Measurements from ENCODE around the gene CPD.

CPD gene

DNA sequence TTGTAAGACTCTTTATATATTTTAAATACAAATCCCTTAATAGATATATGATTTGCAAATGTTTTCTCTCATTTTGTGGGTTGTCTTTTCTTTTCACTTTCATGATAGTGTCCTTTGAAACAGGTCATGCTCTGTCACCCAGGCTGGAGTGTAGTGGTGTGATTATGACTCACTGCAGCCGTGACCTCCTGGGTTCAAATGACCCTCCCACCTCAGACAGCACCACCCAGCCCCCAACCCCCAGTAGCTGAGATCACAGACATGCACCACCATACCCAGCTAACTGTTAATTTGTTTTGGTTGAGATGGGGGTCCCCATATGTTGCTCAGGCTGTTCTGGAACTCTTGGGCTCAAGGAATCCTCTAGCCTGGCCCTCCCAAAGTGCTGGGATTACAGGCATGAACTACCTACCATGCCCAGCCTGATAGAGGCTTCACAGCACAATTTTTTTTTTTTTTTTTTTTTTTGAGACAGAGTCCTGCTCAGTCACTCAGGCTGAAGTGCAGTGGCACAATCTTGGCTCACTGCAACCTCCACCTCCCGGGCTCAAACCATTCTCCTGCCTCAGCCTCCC is 26.4 kb upstream of the CPD start:
- no peak for DNase-seq (ENCODE audit: low read depth, low spot score)

DNA sequence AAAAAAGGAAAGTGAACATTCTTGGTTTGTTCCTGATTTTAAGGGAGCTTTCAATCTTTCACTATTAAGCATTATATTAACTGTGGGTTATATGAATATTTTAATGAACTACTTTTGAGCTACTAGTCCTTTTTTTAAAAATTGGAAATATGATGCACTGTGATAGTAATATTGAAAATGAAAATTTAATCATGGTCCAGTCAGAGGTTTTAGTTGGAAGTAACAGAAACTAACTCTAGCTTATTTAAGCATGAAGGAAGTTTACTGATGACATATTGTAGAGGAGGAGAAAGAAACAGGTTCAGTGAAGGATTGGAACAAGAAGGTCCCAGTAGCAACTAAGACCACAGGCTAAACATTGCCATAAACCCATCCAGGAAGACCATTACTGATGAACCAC is 24.0 kb upstream of the CPD start:
- no peak for DNase-seq (ENCODE audit: low read depth, low spot score)

DNA sequence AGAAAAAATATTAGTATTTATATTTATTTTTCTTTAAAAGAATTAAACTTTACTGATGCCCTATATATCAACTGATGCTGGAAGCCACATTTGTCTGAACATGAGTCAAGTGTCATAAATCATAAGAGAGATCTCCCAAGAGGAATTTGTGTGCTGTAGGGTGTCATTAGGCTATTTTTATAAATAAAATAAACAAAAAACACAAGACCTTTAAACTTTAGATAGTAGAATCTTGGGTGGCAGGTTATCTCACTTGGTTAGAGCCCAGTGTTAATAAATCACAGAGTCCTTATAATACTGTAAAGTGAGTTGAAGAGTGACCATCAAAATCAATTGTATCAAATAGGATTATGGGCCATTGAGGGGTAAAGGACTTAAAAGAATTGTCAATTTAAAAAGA is 21.3 kb upstream of the CPD start:
- DNase-seq (ENCODE audit: low read depth, low spot score) = no peak

DNA sequence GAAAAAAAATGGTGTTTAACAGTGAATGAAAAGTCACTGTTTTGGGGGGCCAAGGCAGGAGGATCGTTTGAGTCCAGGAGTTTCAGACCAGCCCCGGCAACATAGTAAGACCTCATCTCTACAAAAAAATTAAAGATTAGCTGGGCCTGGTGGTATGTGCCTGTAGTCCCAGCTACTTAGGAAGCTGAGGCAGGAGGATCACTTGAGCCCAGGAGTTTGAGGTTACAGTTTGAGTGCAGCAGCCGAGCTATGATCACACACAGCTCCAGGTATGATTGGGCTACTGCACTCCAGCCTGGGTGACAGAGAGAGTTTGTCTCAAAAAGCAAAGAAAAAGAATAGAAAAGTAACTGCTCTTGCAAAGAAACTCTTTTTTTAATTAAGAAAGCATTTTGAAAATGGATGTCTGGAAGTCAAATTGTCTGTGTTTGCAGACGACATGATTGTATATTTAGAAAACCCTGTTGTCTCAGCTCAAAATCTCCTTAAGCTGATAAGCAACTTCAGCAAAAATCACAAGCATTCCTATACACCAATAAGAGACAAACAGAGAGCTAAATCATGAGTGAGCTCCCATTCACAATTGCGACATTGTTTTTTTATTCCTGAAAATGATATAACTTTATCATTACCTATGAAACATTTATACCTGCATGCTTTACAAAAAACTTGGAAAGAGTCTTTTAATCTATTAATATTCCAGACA is 20.5 kb upstream of the CPD start:
- no peak for DNase-seq (ENCODE audit: low read depth, low spot score)

DNA sequence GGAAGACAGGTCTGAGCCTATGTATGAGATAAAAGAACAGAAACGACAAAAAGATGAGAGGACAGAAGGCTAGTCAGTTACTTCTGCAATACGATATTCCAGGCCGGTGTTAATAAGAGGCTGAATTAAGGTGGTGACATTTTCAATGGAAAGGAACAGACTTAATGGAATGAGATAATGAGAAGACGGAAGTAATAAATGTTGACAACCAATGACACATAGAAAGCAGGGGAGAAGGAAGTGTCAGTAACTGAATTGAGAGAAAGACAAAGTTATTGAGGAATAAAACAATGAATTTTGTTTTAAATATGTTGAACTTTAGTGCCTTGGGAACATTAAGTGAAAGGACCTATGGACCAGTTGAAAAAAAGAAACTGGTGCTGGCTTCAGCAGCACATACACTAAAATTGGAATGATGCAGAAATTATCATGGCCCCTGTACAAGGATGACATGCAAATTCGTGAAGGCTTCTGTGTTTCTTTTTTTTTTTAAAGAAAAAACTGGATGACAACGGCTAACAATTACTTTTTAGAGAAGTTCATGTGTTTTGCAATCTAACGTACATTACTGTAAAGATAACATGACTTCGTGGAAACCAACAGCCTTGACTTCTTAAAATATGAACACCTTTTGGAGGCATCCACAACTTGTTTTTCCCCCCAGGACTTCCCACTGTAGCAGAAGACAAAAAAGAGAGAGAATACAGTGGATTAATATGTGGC is 18.5 kb upstream of the CPD start:
- DNase-seq (ENCODE audit: low read depth, low spot score) = no peak

DNA sequence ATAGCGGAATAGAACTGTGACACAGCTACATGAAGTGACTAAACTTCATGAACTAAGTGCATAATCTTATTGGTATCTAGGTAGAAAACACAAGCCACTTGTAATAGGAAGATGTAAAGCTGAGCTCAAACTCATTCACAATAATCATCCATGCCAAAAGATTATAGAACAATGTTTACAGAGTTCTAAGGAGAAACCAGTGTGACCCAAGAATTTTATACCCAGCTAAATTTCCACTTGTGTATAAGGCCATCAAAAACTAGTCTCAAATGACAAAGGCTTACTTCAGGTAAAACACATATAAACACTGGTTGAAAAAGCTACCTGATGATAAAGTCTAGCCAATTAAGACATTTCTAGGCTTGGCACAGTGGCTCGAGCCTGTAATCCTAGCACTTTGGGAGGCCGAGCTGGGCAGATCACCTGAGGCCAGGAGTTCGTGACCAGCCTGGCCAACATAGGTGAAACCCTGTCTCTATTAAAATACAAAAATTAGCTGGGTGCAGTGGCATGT is 16.9 kb upstream of the CPD start:
- no peak for DNase-seq (ENCODE audit: low read depth, low spot score)

DNA sequence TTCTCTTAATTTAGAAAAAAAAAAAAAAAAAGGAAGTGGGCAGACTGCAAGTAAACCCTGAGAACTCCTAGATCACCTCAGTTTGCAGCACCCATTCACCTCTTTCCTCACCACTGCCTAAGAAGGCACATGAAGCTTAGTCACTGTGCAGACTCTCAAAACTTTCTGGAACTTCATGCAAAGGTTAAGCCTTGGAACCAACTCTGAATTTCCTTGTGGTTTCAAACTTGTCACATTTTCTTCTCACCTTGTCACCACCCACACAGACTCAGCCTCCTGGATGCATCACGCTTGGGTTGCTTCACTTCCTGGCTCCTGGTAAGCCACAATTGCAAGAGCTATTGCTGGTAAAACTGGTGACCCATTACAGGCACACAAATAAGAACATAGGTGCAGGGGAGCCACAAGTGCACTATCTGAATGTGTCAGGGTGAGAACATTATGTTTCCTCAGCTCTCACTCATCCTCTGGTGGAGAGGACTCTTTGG is 15.0 kb upstream of the CPD start:
- DNase-seq (ENCODE audit: low read depth, low spot score) = peak; percentile 68

DNA sequence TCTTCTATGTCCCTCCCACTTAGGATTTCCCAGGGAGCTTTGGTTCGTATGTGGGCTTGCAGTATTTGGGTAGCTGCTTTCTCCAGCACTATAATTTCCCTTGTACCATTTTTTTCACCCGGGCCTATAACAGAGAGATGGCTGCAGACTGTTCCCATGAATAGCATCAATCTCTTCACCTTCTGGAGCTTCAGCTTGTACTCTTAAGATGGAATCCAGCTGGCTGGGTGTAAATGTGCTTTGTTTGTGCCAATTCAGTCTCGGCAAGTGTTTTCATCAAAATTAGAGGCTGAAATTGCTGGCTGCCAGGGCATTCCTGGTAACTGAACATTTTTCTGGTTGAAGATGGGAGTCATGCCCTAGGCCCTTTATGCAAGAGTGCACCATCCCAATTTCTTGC is 12.2 kb upstream of the CPD start:
- no peak for DNase-seq (ENCODE audit: low read depth, low spot score)

DNA sequence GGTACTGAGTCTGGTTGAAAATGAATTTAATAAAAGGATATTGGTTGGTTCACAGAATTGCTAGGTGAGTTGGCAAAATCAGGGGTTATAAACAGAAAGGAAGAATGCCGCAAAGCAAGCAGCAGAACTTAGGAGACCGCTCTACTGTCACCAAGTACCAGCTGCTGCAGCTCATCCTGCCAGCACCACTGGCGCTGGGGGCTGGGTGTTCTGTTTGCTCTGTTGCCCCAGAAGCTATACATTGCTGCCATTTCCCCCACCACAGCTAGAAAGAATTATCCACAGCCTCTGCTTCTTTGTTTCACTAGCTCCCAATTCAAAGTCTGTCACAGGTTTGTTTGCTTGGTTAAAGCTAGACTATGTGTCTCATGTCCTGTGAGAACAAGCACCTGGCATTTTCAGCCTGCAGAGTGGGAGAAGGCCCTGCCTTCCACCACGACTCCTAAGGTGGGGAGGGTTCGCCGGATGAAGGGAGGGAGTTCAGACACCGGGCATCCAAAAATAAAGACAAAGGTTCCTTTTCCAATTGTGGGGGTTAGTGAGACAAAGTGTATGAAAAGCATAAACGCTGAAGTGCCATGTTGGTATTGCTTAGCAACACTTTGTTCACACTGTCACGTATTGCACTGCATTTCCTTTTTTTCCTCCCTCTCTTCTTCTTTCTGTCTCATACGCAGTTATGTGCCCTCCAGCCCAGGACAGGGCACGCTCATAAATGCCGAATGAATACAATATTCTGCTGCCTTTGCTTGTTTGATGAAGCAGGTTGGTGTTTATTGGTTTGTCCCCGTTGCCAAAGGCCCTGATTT is 9.6 kb upstream of the CPD start:
- DNase-seq (ENCODE audit: low read depth, low spot score) = no peak

DNA sequence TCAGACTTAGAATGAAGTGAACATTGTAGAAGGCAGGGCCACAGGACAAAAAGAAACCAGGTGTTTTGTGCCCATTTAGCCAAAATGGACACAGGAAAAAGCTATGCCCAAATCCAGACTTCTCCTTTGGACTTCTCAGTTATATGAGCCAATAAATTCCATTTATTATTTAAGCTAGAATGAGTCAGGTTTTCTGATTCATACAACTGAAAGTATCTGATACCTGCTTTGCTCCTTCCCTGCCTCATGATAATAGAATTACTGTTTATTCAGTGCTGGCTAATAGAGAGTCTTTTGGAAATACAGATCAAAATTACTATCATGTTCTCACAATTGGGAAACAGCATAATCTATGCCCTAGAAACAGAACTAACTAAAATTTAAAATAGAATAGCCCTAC is 8.7 kb upstream of the CPD start:
- no peak for DNase-seq (ENCODE audit: low read depth, low spot score)

DNA sequence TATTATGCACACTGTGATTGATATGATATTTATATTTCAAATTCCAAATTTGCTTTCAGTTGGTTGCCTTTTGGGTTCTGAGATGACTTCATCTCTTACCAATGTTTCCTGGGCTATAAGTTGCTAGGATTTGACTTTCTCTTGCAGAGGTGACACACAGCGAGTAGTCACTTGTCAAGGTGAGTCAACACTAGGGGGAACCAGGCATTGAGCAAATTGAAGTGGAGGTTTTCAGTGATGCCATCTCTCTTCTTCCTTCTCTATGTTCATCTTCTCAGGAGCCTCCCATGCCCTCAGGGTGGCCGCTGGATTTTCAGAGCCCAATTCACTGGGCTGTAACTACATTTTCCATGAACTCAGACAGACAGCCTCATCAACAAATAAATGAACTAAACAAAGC is 6.0 kb upstream of the CPD start:
- DNase-seq (ENCODE audit: low read depth, low spot score) = no peak

DNA sequence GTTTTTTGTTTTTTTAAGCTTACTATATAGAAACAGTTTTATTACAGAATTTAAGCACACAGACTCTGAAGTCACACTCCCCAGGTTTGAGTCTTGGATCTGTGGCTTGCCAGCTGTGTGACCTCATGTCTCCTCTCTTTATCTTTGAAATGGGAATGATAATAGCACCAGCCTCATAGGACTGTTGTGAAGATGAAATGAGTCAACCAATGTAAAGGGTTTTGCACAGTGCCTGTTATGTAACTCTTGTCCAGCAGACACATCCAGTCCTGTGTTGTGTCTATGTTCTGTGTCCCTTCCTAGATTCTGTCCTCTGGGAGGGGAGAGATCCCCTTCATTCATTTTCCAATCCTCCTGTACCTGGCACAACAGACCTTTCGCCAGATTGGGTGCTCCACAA is 3.1 kb upstream of the CPD start:
- DNase-seq (ENCODE audit: low read depth, low spot score) = no peak

DNA sequence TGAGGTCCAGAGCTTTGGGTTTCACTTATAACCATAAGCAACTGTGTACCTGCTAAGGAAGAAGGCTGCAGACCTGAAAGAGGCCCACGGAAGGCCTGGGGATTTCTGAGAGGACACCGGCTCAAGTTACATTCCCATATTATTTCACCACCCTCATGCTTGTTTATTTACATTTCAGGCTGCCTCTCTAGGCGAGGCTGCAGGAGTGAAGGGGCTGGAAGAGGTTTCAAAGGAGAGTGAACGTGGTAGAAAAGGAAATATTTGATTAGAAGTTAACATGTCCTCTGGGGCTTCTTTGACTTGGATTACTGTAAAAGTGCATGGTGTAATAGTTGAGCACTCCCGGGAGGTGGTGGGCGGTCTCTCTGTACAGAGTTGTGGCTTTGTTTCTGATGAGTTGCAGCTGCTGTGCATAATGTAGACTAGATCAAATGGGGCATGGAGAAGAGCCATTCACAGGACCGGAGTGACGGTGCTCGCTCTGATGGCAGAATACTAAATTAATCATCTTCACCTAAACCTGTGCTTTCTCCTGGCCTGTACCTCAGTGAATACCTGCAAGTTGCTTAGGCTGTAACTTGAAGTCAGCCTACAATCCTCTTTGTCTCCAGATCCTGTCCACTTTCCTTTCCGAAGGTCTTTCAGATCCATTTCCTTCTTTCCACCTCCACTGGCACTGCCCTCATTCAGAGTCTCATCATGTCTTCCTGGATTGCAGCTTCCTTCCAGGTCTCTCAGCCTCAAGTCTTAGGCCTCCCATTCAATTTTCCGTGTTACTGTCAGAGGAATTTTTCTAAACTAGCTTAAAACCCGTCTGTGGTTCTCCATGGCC is 1.9 kb upstream of the CPD start:
- DNase-seq (ENCODE audit: low read depth, low spot score) = no peak

DNA sequence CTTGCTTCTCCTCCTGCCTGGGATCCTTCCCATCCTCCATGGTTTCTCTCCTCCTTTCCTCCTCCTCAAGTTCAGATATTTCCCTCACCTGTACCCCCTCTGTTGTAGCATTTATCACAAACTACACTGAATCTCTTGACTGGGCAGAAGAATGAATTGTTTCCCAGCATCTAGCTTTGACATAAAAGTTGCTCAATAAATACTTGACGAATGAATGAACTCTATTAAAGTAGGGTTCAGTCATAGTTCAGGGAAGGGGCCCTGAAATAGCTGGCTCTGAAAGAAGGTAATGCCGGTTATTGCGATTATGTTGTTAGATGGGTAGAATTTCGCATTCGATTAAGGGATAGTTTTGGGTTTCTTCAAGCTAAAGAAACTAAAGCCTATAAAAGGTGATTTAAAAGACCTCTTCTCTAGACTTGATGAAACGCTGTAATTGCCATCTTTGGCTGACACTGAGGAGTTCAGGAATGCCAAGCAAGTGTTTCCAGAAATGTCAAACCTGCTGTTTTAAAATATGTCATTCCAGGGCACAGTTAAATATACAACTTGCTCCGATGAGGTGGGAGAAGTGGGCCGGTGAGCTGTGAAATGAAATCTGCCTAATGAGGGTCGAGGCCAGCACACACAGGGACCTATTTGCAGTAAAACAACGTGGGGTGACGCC is 1.0 kb upstream of the CPD start:
- DNase-seq (ENCODE audit: low read depth, low spot score) = no peak

DNA sequence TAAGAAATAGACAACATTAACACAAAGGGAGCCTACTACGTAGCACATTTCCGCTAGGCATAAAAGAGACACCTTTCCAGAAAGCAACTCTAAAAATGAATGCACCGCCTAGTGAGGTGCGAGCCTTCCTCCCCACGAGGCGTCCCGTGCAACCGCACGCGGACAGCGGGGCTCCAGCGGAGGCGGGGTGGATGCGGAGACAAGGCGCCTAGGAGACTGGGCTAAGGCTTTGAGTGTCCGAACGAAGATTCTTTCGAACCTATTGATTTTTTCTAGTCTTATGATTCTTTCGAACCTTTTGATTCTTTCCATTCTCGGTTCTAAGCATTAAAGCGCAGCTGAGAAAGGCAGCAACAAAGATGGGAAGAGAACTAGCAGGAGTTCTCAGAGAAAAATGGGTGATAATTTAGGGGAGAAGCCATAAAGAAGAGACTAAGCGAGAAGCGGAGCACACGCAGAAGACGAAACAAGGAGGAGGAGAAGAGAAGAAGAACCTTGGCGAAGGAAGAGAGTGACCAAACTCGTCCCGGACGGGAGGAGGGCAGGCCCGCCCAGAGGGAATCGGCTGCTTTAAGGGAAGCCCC is 394 bp upstream of the CPD start:
- no peak for DNase-seq (ENCODE audit: low read depth, low spot score)

DNA sequence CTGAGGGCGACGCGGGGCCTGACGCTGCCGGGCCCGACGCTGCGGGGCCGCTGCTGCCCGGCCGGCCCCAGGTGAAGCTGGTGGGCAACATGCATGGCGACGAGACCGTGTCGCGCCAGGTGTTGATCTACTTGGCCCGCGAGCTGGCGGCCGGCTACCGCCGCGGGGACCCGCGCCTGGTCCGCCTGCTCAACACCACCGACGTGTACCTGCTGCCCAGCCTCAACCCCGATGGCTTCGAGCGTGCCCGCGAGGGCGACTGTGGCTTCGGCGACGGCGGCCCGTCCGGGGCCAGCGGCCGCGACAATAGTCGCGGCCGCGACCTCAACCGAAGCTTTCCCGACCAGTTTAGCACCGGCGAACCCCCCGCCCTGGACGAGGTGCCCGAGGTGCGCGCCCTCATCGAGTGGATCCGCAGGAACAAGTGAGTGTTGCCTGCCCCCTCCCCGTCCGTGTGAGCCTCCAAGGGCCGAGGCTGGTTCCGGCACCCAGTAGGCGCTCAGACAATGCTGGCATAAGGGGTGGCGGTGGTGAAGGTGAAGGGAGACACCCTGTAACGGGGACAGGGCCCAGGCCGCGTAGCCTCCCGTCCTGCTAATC is 676 bp downstream of the CPD start:
- DNase-seq (ENCODE audit: low read depth, low spot score) = no peak

DNA sequence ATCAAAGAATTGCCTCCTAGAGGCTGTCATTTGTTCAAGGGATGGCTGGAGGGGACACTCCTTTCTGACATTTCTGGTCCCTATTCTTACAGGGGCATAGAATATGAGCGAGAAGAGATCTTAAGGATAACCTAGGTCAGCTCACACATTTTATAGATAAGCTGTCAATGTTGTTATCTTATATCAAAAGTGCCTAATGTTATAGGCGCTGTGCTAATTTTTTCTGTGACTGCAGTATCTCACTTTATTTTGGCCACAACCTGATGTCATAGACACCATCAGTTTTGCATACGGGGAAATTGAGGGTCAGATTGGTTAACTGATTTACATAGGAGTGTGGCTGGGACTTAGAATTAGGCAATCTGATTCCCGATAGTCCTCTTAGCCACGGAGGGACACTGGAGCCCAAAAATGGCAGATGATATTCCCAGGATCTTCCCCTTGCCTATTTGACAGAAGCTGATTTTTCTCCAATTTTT is 1.2 kb downstream of the CPD start:
- no peak for DNase-seq (ENCODE audit: low read depth, low spot score)

DNA sequence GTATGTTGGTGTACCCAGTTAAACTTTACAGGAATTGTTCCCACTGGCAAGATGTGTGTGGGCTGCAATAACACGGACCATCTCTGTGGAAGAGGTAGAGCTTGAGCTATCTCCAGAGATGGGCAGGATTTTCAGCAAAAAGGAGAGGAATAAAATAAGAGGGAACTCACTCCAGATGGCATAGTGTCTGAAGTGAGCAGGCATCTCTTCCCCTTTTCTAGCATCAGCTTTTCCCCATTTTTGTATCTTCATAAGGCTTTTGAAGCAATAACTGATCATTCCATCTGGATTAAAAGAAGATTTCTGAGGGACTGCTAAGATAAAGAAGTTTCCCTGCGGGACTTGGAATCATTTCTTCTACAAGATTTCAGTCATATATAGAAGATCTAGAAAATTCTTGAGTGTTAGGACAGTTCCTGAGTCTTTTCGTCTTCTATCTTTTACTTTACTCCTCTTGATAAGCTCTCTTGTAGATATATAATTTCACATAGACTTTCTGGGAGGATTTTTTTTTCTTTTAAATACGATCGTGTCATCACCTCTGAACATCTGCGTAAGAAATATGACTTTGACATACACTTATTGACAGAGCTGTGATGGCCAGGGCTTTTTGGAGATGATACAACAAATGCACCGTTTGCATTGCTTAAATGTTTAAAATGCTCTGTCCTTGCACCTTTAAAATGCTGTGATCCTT is 2.1 kb downstream of the CPD start:
- no peak for DNase-seq (ENCODE audit: low read depth, low spot score)

DNA sequence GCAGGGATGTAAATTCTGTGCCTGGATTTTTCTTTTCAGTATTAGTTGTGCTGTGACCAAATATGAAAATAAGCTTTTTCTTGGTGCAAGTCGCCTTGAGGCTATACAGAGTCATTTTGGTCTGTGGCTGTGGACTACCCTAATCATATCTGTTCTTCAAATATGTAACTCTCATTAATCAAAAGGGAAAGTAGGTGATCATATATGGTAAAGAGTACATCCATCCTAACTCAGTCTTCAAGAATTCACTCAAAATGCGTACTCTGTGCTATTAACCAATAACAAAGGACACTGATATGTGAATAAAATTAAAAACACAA is 2.6 kb downstream of the CPD start:
- DNase-seq (ENCODE audit: low read depth, low spot score) = no peak
